ENCODE data around the gene GRAMD1B.

GRAMD1B gene

GRCh38 chr11:123543797-123544196 lies 113.7 kb downstream of the GRAMD1B start:
- no peak overlapping the region for H2AFZ ChIP-seq (ENCODE audit: low read length)
- H3K23ac ChIP-seq (ENCODE audit: low read depth, low read length, poor library complexity) = no peak overlapping the region
- H3K4ac ChIP-seq (ENCODE audit: low read length) = no peak overlapping the region
- no peak overlapping the region for H3K4me2 ChIP-seq (ENCODE audit: insufficient read depth, low read length, poor library complexity, severe bottlenecking)
- no peak for DNase-seq (ENCODE audit: low spot score)
- no peak overlapping the region for H2BK12ac ChIP-seq (ENCODE audit: low read length)
- no peaks in the 10 kb centered on the region for H3K79me1 ChIP-seq (ENCODE audit: low read depth, low read length)
- no peaks in the 10 kb centered on the region for H3K27me3 ChIP-seq (ENCODE audit: control insufficient read depth in 3 of 3, insufficient read depth in 3 of 3, low read depth in 1 of 3, low read length in 3 of 3)
- H3K27ac ChIP-seq (replicated peaks; ENCODE audit: low read length) = no peak overlapping the region
- H2BK5ac ChIP-seq (ENCODE audit: low read length) = no peak overlapping the region
- H2BK120ac ChIP-seq (ENCODE audit: low read depth, low read length) = no peak overlapping the region
- no peaks in the 10 kb centered on the region for H3K36me3 ChIP-seq (replicated peaks in 1 of 2; ENCODE audit: control insufficient read depth in 2 of 2, insufficient read depth in 2 of 2, low read length in 2 of 2)
- H3K4me3 ChIP-seq (ENCODE audit: low read length in 2 of 2) = no peak overlapping the region
- no peak overlapping the region for H2AK5ac ChIP-seq (ENCODE audit: low read depth, low read length)
- no peak overlapping the region for H3K18ac ChIP-seq (ENCODE audit: low read length)
- no peak overlapping the region for H4K91ac ChIP-seq (ENCODE audit: low read depth, low read length, poor library complexity)
- H3K14ac ChIP-seq (ENCODE audit: low read length) = no peak overlapping the region
- no peak overlapping the region for H2BK15ac ChIP-seq (ENCODE audit: low read length)
- no peak overlapping the region for H3K9ac ChIP-seq (ENCODE audit: low read depth, low read length, poor library complexity)
- H3K4me1 ChIP-seq (ENCODE audit: control insufficient read depth in 2 of 2, insufficient read depth in 1 of 2, low read depth in 1 of 2, low read length in 2 of 2) = peaks cover 0 to 6% of the 10 kb centered on the region in 2 donors
- no peak overlapping the region for H4K8ac ChIP-seq (ENCODE audit: low read depth, low read length)
- H3K9me3 ChIP-seq (replicated peaks in 1 of 2; ENCODE audit: control insufficient read depth in 2 of 2, insufficient read depth in 1 of 2, low read depth in 1 of 2, low read length in 2 of 2) = no peaks in the 10 kb centered on the region
- WGBS, 2 donors (ENCODE audit: extremely low coverage in 2 of 2, insufficient read length in 2 of 2, insufficient replicate concordance in 1 of 2) = no CpG with 5 or more reads among the region's 4 CpGs

GRCh38 chr11:123544631-123545375 lies 114.7 kb downstream of the GRAMD1B start:
- no peaks in the 10 kb centered on the region for H3K79me1 ChIP-seq (ENCODE audit: low read depth, low read length)
- H2AK5ac ChIP-seq (ENCODE audit: low read depth, low read length) = no peak overlapping the region
- H4K8ac ChIP-seq (ENCODE audit: low read depth, low read length) = no peak overlapping the region
- no peaks in the 10 kb centered on the region for H3K36me3 ChIP-seq (replicated peaks in 1 of 2; ENCODE audit: control insufficient read depth in 2 of 2, insufficient read depth in 2 of 2, low read length in 2 of 2)
- H2AFZ ChIP-seq (ENCODE audit: low read length) = no peak overlapping the region
- H2BK5ac ChIP-seq (ENCODE audit: low read length) = no peak overlapping the region
- H3K4me2 ChIP-seq (ENCODE audit: insufficient read depth, low read length, poor library complexity, severe bottlenecking) = no peak overlapping the region
- no peak overlapping the region for H3K23ac ChIP-seq (ENCODE audit: low read depth, low read length, poor library complexity)
- H3K27me3 ChIP-seq (ENCODE audit: control insufficient read depth in 3 of 3, insufficient read depth in 3 of 3, low read depth in 1 of 3, low read length in 3 of 3) = no peaks in the 10 kb centered on the region
- no peak for DNase-seq (ENCODE audit: low spot score)
- peaks cover 0 to 6% of the 10 kb centered on the region in 2 donors for H3K4me1 ChIP-seq (ENCODE audit: control insufficient read depth in 2 of 2, insufficient read depth in 1 of 2, low read depth in 1 of 2, low read length in 2 of 2)
- H3K4me3 ChIP-seq (ENCODE audit: low read length in 2 of 2) = no peak overlapping the region
- peak overlapping the region; percentile 29 for H3K18ac ChIP-seq (ENCODE audit: low read length)
- no peak overlapping the region for H3K4ac ChIP-seq (ENCODE audit: low read length)
- no CpG with 5 or more reads among the region's 16 CpGs for WGBS, 2 donors (ENCODE audit: extremely low coverage in 2 of 2, insufficient read length in 2 of 2, insufficient replicate concordance in 1 of 2)
- H3K27ac ChIP-seq (replicated peaks; ENCODE audit: low read length) = no peak overlapping the region
- no peak overlapping the region for H2BK15ac ChIP-seq (ENCODE audit: low read length)
- H3K9ac ChIP-seq (ENCODE audit: low read depth, low read length, poor library complexity) = no peak overlapping the region
- H2BK120ac ChIP-seq (ENCODE audit: low read depth, low read length) = no peak overlapping the region
- peak overlapping the region; percentile 11 for H3K14ac ChIP-seq (ENCODE audit: low read length)
- no peak overlapping the region for H4K91ac ChIP-seq (ENCODE audit: low read depth, low read length, poor library complexity)
- H2BK12ac ChIP-seq (ENCODE audit: low read length) = no peak overlapping the region
- no peaks in the 10 kb centered on the region for H3K9me3 ChIP-seq (replicated peaks in 1 of 2; ENCODE audit: control insufficient read depth in 2 of 2, insufficient read depth in 1 of 2, low read depth in 1 of 2, low read length in 2 of 2)

- Histone ChIP-seq H2BK15ac (ENCODE audit: low read length) (no peak overlapping the region), H3K27me3 (ENCODE audit: control insufficient read depth in 3 of 3, insufficient read depth in 3 of 3, low read depth in 1 of 3, low read length in 3 of 3) (no peaks in the 10 kb centered on the region), H2AFZ (ENCODE audit: low read length) (no peak overlapping the region), H3K4me3 (ENCODE audit: low read length in 2 of 2) (no peak overlapping the region), H2BK12ac (ENCODE audit: low read length) (no peak overlapping the region), H3K27ac (replicated peaks; ENCODE audit: low read length) (no peak overlapping the region), H2BK5ac (ENCODE audit: low read length) (no peak overlapping the region), H4K8ac (ENCODE audit: low read depth, low read length) (no peak overlapping the region), H3K23ac (ENCODE audit: low read depth, low read length, poor library complexity) (no peak overlapping the region), H3K4me1 (ENCODE audit: control insufficient read depth in 2 of 2, insufficient read depth in 1 of 2, low read depth in 1 of 2, low read length in 2 of 2) (peaks cover 0 to 15% of the 10 kb centered on the region in 2 donors), H4K91ac (ENCODE audit: low read depth, low read length, poor library complexity) (no peak overlapping the region), H2AK5ac (ENCODE audit: low read depth, low read length) (no peak overlapping the region), H3K79me1 (ENCODE audit: low read depth, low read length) (peaks cover 3% of the 10 kb centered on the region), H3K18ac (ENCODE audit: low read length) (no peak overlapping the region), H3K14ac (ENCODE audit: low read length) (no peak overlapping the region), H3K36me3 (replicated peaks in 1 of 2; ENCODE audit: control insufficient read depth in 2 of 2, insufficient read depth in 2 of 2, low read length in 2 of 2) (no peaks in the 10 kb centered on the region), H2BK120ac (ENCODE audit: low read depth, low read length) (no peak overlapping the region), H3K4ac (ENCODE audit: low read length) (no peak overlapping the region), H3K4me2 (ENCODE audit: insufficient read depth, low read length, poor library complexity, severe bottlenecking) (no peak overlapping the region), H3K9me3 (replicated peaks in 1 of 2; ENCODE audit: control insufficient read depth in 2 of 2, insufficient read depth in 1 of 2, low read depth in 1 of 2, low read length in 2 of 2) (no peaks in the 10 kb centered on the region), H3K9ac (ENCODE audit: low read depth, low read length, poor library complexity) (no peak overlapping the region)
- no CpG with 5 or more reads among the region's 4 CpGs for WGBS, 2 donors (ENCODE audit: extremely low coverage in 2 of 2, insufficient read length in 2 of 2, insufficient replicate concordance in 1 of 2)
- no peak for DNase-seq (ENCODE audit: low spot score)
Measured at GRCh38 chr11:123545726-123546270, 115.7 kb downstream of the GRAMD1B start.

DNA sequence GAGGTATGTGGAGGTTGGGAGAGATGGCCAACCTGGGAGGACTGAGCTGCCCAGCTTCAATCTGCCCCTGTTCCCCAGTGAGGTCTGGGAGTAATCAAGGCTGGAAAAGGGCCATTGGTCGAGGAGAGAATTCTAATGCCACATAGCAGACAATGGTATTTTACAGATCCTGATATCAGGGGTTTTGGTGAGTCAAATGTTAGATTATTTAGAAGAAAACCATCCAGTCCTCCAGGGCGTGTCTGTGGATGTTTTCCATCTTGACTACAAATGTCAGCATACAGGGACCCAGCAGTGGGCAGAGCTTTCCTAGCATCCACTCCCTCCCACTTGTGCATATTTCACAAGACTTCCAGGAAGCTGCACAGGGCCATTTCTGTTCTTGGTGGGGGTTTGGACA lies 116.4 kb downstream of the GRAMD1B start:
- no peak overlapping the region for H2AFZ ChIP-seq (ENCODE audit: low read length)
- no peak overlapping the region for H2BK15ac ChIP-seq (ENCODE audit: low read length)
- no peak overlapping the region for H4K8ac ChIP-seq (ENCODE audit: low read depth, low read length)
- H3K27ac ChIP-seq (replicated peaks; ENCODE audit: low read length) = no peak overlapping the region
- WGBS, 2 donors (ENCODE audit: extremely low coverage in 2 of 2, insufficient read length in 2 of 2, insufficient replicate concordance in 1 of 2) = no CpG with 5 or more reads among the region's 2 CpGs
- H2BK12ac ChIP-seq (ENCODE audit: low read length) = no peak overlapping the region
- no peak overlapping the region for H4K91ac ChIP-seq (ENCODE audit: low read depth, low read length, poor library complexity)
- peaks cover 3% of the 10 kb centered on the region for H3K79me1 ChIP-seq (ENCODE audit: low read depth, low read length)
- peaks cover 0 to 21% of the 10 kb centered on the region in 2 donors for H3K4me1 ChIP-seq (ENCODE audit: control insufficient read depth in 2 of 2, insufficient read depth in 1 of 2, low read depth in 1 of 2, low read length in 2 of 2)
- no peak overlapping the region for H3K23ac ChIP-seq (ENCODE audit: low read depth, low read length, poor library complexity)
- no peak overlapping the region for H2BK120ac ChIP-seq (ENCODE audit: low read depth, low read length)
- no peak overlapping the region for H3K18ac ChIP-seq (ENCODE audit: low read length)
- no peak overlapping the region for H3K9ac ChIP-seq (ENCODE audit: low read depth, low read length, poor library complexity)
- no peaks in the 10 kb centered on the region for H3K27me3 ChIP-seq (ENCODE audit: control insufficient read depth in 3 of 3, insufficient read depth in 3 of 3, low read depth in 1 of 3, low read length in 3 of 3)
- DNase-seq (ENCODE audit: low spot score) = no peak
- no peak overlapping the region for H3K14ac ChIP-seq (ENCODE audit: low read length)
- H2BK5ac ChIP-seq (ENCODE audit: low read length) = no peak overlapping the region
- H3K4me3 ChIP-seq (ENCODE audit: low read length in 2 of 2) = no peak overlapping the region
- H3K9me3 ChIP-seq (replicated peaks in 1 of 2; ENCODE audit: control insufficient read depth in 2 of 2, insufficient read depth in 1 of 2, low read depth in 1 of 2, low read length in 2 of 2) = no peaks in the 10 kb centered on the region
- no peak overlapping the region for H3K4me2 ChIP-seq (ENCODE audit: insufficient read depth, low read length, poor library complexity, severe bottlenecking)
- H3K36me3 ChIP-seq (replicated peaks in 1 of 2; ENCODE audit: control insufficient read depth in 2 of 2, insufficient read depth in 2 of 2, low read length in 2 of 2) = no peaks in the 10 kb centered on the region
- H3K4ac ChIP-seq (ENCODE audit: low read length) = no peak overlapping the region
- no peak overlapping the region for H2AK5ac ChIP-seq (ENCODE audit: low read depth, low read length)
